Endothelial cell of umbilical vein (primary cell): ENCODE data around the gene IL32.

ENCODE experiments used
- CTCF ChIP-seq, 2 donors: IDR thresholded peaks; 1 replicate in 1 of 2; 2 replicates in 1 of 2; pipeline ENCODE4 v1.5.1; 2011; ENCODE audit warnings: low read length in 2 of 2, mild to moderate bottlenecking in 2 of 2, moderate library complexity in 2 of 2, control low read depth in 1 of 2, inconsistent platforms in 1 of 2, low read depth in 1 of 2; ENCODE audit not compliant: insufficient read depth in 1 of 2; ENCODE audit errors: extremely low read depth in 1 of 2
- EZH2 ChIP-seq: IDR thresholded peaks from 2 replicates; pipeline ENCODE4 v1.6.1; 2012; ENCODE audit warnings: borderline replicate concordance, low read depth, mild to moderate bottlenecking, moderate library complexity, low read length, inconsistent platforms; ENCODE audit not compliant: severe bottlenecking
- FOS ChIP-seq: IDR thresholded peaks from 2 replicates; pipeline ENCODE4 v1.6.1; 2011; ENCODE audit warnings: mild to moderate bottlenecking, low read length, moderate library complexity, borderline replicate concordance; ENCODE audit not compliant: insufficient read depth
- MAX ChIP-seq: IDR thresholded peaks from 2 replicates; pipeline ENCODE4 v1.6.1; 2011; ENCODE audit not compliant: insufficient read depth, insufficient read length
- MYC ChIP-seq: IDR thresholded peaks from one replicate; pipeline ENCODE4 v1.6.1; 2011; ENCODE audit warnings: mild to moderate bottlenecking, low read depth, low read length
- POLR2A ChIP-seq: IDR thresholded peaks from 2 replicates; pipeline ENCODE4 v1.6.1; 2012; ENCODE audit warnings: low read depth, mild to moderate bottlenecking, control low read depth, low read length
- POLR2AphosphoS5 ChIP-seq: IDR thresholded peaks from 2 replicates; pipeline ENCODE4 v1.6.1; 2012; ENCODE audit warnings: low read depth, mild to moderate bottlenecking, control low read depth, low read length, moderate library complexity; ENCODE audit not compliant: insufficient read depth

GRCh38 chr16:3020247-3020603, 45.2 kb upstream of the IL32 start, which contains the start of gene TNFRSF12A:
- TF ChIP-seq CTCF (IDR thresholded peaks at IDR 0.05; ENCODE audit: extremely low read depth in 1 of 2, insufficient read depth in 1 of 2, low read depth in 1 of 2, low read length in 2 of 2) (no peak), EZH2 (no peak), POLR2AphosphoS5 (peak; percentile 97), POLR2A (peak; percentile 90), MAX (no peak), FOS (no peak), MYC (no peak)
